Common myeloid progenitor, CD34-positive (primary cell): Measurements from ENCODE around the gene ASB3.

Experiments used
- CTCF ChIA-PET: fragments of 350-600 bp; sonication (Branson Sonifier 250); formaldehyde crosslinking; loops from one replicate; lab custom pipeline; 2021; ENCODE audit warnings: antibody characterized with exemption; lab: Charles Lee
- POLR2A ChIA-PET: fragments of 350-600 bp; sonication (Branson Sonifier 250); formaldehyde crosslinking; loops from one replicate; lab custom pipeline; 2021; ENCODE audit warnings: antibody characterized with exemption; lab: Charles Lee
- DNase-seq, 3 donors: peaks; one replicate each; pipeline versions ENCODE4 v3.0.0 to v3.0.0-alpha.2; 2013
- H3K27ac ChIP-seq, 2 experiments: 1 replicate in 1 of 2; 2 replicates in 1 of 2; pipeline ENCODE4 v1.7.0; 2013; ENCODE audit warnings: inconsistent platforms in 2 of 2, low read length in 2 of 2, mild to moderate bottlenecking in 2 of 2, low read depth in 1 of 2, moderate library complexity in 1 of 2; ENCODE audit not compliant: severe bottlenecking in 2 of 2, insufficient read depth in 1 of 2, poor library complexity in 1 of 2
- H3K27me3 ChIP-seq, 5 experiments: replicated peaks in 2 of 5; 1 replicate in 3 of 5; 2 replicates in 2 of 5; pipeline versions ENCODE4 v1.6.1 to v1.7.0; 2013; ENCODE audit warnings: low read length in 4 of 5, mild to moderate bottlenecking in 2 of 5, moderate library complexity in 2 of 5, inconsistent platforms in 1 of 5; ENCODE audit not compliant: insufficient read depth in 5 of 5, control insufficient read depth in 4 of 5
- H3K36me3 ChIP-seq, 4 experiments: 1 replicate in 2 of 4; 2 replicates in 2 of 4; pipeline versions ENCODE4 v1.6.1 to v1.7.0; 2013; ENCODE audit warnings: low read length in 3 of 4, control low read depth in 1 of 4, mild to moderate bottlenecking in 1 of 4; ENCODE audit not compliant: control insufficient read depth in 4 of 4, insufficient read depth in 4 of 4
- H3K4me1 ChIP-seq, 4 experiments: 1 replicate in 3 of 4; 2 replicates in 1 of 4; pipeline versions ENCODE4 v1.6.1 to v1.7.1; 2013; ENCODE audit warnings: low read length in 3 of 4, mild to moderate bottlenecking in 3 of 4, control low read depth in 1 of 4, inconsistent platforms in 1 of 4, moderate library complexity in 1 of 4; ENCODE audit not compliant: control insufficient read depth in 4 of 4, insufficient read depth in 4 of 4; ENCODE audit errors: control extremely low read depth in 1 of 4
- H3K4me3 ChIP-seq, 7 experiments: 1 replicate in 4 of 7; 2 replicates in 3 of 7; pipeline versions ENCODE4 v1.5.1 to v1.7.0; 2013; ENCODE audit warnings: mild to moderate bottlenecking in 7 of 7, low read length in 6 of 7, moderate library complexity in 6 of 7, inconsistent platforms in 2 of 7, low read depth in 2 of 7, control low read depth in 1 of 7; ENCODE audit not compliant: insufficient read depth in 4 of 7, control insufficient read depth in 1 of 7; ENCODE audit errors: extremely low read depth in 1 of 7
- H3K9me3 ChIP-seq, 5 experiments: 1 replicate in 4 of 5; 2 replicates in 1 of 5; pipeline versions ENCODE4 v1.6.1 to v1.7.1; 2013; ENCODE audit warnings: low read length in 4 of 5, mild to moderate bottlenecking in 2 of 5, inconsistent platforms in 1 of 5, low read depth in 1 of 5, moderate library complexity in 1 of 5; ENCODE audit not compliant: control insufficient read depth in 4 of 5, insufficient read depth in 2 of 5; ENCODE audit errors: control extremely low read depth in 1 of 5
- WGBS: methylation state at CpG from one replicate; pipeline ENCODE4 v1.1.5; 2013; ENCODE audit not compliant: insufficient coverage; 5-methylcytosine and 5-hydroxymethylcytosine counted together

The ASB3 gene

DNA sequence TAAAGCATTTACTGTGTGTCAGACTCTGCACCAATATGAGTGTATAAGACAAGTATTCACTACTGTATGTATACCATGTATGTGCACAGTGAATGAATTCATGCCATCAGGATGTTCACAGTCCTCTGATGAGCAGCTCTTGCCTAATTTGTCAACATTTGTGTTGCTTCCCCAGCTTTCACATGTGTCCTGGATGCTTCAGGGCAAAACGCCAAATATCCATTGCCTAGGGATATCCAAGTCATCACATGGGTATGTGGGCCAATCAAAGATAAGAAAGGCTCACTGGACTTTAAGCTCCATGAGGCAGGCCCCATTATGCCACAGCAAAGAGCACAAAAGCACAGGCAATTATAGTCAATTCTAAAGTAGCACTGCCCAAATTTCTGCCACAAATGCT lies 153.3 kb downstream of the ASB3 start:
- no peak overlapping the region for H3K27ac ChIP-seq
- ChIA-PET POLR2A (no interaction called here), CTCF (no interaction called here)

DNA sequence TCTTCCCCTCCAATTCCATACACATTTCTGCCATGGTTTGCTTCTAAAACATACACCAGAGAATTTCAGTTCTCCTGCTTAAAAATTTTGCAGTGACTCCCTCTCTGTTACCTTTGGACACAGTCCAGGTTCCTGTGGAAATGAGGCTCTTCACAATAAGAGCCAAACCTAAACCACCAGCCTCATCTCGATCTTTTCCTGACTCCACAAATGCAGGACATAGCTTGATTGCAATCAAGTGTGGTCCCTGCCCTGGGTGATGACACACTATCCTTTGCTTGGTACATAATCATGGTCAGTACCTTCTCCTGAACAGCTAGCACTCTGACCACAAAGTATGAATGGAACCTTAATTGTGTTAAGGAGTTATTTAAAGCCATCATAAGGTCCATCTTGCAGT lies 154.0 kb downstream of the ASB3 start:
- Histone ChIP-seq H3K27ac (no peak overlapping the region), H3K27me3 (no peaks in the 10 kb centered on the region), H3K4me1 (no peaks in the 10 kb centered on the region), H3K36me3 (no peaks in the 10 kb centered on the region), H3K4me3 (no peak overlapping the region), H3K9me3 (no peaks in the 10 kb centered on the region)
- POLR2A ChIA-PET: no interaction called here
- DNase-seq: no peak
- 100% methylated on average over 1 of the region's 1 CpG for whole genome bisulfite sequencing
- CTCF ChIA-PET: no interaction called here

More for the DNA sequence above, 153.3 kb downstream of the ASB3 start:
- DNase-seq: no peak
- Histone ChIP-seq H3K36me3 (no peaks in the 10 kb centered on the region), H3K4me3 (no peak overlapping the region), H3K27me3 (no peaks in the 10 kb centered on the region), H3K9me3 (no peaks in the 10 kb centered on the region), H3K4me1 (no peaks in the 10 kb centered on the region)
- WGBS: 100% methylated on average over 1 of the region's 1 CpG

DNA sequence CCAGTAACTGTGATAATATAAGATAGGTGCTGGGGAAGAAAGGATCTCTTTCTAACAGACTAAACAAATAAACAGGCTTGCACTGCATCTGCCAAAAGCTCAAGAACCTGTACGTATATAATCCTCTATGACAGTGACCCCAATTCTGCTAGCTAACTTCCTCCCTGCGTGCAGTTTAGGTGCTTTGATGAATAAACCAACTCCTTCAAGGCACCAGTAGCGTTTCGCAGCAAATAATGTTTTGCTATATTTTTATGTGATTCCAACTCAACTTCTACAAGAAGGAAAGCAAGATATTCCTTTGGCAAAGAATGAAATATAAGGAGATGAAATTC lies 154.7 kb downstream of the ASB3 start:
- no peak overlapping the region for H3K4me3 ChIP-seq
- DNase-seq: no peak
- H3K9me3 ChIP-seq: no peaks in the 10 kb centered on the region
- H3K27ac ChIP-seq: no peak overlapping the region
- H3K27me3 ChIP-seq: no peaks in the 10 kb centered on the region
- no peaks in the 10 kb centered on the region for H3K4me1 ChIP-seq
- CTCF ChIA-PET: interaction anchor here (0.8 kb wide), 1 partner anchor 9 kb away, joined by 3 read pairs; no protein-coding TSS in a partner anchor
- no peaks in the 10 kb centered on the region for H3K36me3 ChIP-seq
- POLR2A ChIA-PET: no interaction called here
- 100% methylated on average over 1 of the region's 4 CpGs for WGBS

DNA sequence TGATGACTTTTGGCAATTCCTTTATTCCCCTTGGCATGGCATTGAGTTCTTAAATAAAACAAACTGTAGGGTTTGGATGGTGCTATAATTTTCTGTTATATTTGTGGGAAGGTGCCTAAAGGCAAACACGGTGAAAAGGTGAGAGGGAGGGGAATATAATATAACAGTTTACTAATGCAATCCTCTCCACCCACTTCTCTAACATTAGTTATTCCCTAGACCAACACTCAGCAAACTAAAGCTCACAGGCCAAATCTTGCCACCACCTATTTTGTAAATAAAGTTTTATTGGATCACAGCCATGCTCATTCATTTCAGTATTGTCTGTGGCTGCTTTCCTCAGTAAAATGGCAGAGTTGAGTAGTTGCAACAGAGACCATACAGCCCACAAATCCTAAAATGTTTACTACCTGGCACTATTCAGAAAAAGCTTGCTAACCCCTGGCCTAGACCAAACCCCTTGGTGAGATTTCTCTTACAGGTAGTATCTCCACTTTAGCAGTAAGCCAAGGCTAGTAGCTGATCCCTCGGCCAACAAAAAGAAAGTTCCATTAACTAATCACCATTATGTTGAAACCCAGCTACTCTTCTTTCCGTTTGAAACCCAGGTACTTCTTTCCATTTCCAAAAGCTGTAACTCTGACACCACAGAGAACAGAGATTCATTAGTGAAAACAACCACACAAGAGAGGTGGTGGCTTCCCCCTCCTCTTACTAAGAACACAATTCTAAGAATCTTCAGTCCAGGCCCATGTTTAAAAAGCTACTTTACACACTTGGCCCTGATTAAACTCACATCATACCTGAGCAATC lies 155.2 kb downstream of the ASB3 start:
- H3K4me3 ChIP-seq: no peak overlapping the region
- DNase-seq: no peak
- WGBS: 91% methylated on average over 2 of the region's 3 CpGs
- no peak overlapping the region for H3K27ac ChIP-seq
- H3K4me1 ChIP-seq: no peaks in the 10 kb centered on the region
- no peaks in the 10 kb centered on the region for H3K36me3 ChIP-seq
- no peaks in the 10 kb centered on the region for H3K9me3 ChIP-seq
- H3K27me3 ChIP-seq: no peaks in the 10 kb centered on the region
- CTCF ChIA-PET: interaction anchor here (0.8 kb wide), 1 partner anchor 9 kb away, joined by 3 read pairs; no protein-coding TSS in a partner anchor
- POLR2A ChIA-PET: no interaction called here

DNA sequence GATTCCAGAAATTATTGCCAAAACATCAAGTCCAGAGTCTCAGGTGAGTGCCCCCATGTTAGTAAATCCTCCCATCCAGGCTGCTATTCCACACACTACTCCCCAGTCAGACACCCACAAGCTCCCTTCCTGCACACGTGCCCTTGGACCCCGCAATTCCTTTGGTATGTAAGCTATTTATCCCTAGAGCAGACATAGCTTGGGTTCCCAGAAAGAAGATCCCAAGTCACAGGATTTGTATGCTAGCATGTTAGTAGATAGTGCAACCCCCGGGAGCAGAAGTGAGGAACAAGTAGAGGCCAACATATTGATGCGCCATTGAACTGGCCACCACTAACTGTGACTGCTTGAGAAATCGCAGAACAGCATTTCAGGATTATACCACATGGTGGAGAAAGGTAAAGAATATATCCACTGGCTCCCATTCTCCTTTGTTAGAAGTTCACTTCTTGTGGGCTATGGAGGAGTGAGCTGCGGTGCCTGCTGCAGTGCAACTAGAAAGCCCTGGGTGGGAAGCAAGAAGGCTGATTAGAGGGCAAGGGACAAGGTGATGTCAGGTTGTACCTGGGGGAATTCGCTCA lies 156.6 kb downstream of the ASB3 start:
- POLR2A ChIA-PET: no interaction called here
- Histone ChIP-seq H3K27me3 (no peaks in the 10 kb centered on the region), H3K36me3 (no peaks in the 10 kb centered on the region), H3K27ac (no peak overlapping the region), H3K4me3 (no peak overlapping the region), H3K4me1 (no peaks in the 10 kb centered on the region), H3K9me3 (peaks cover 0 to 2% (median 0%) of the 10 kb centered on the region in 5 experiments)
- CTCF ChIA-PET: no interaction called here
- 92% methylated on average over 4 of the region's 7 CpGs for WGBS
- no peak for DNase-seq

DNA sequence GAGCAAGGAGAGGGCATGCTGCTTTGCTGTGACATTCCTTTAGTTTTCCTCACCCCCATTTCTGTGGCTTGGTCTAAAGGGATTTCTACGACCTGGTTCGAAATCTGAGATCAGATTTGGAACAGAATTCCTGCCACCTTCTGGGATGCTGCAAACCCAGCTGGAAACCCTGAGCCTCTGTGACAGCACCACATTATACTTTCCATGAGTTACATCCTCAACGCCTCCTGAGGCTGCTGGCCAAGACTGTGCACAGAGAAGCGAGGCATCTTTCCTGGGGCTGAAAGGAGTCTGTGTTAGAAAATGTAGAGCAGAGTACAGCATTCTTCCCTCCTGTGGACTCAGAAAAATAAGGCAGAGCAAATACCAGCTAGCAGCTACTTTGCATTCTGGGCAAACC lies 157.3 kb downstream of the ASB3 start:
- Histone ChIP-seq H3K4me3 (no peak overlapping the region), H3K4me1 (no peaks in the 10 kb centered on the region), H3K36me3 (no peaks in the 10 kb centered on the region), H3K27me3 (no peaks in the 10 kb centered on the region), H3K9me3 (peaks cover 0 to 3% (median 0%) of the 10 kb centered on the region in 5 experiments), H3K27ac (no peak overlapping the region)
- ChIA-PET POLR2A (no interaction called here), CTCF (interaction anchor here (0.6 kb wide), 1 partner anchor 525 kb away, joined by 3 read pairs; no protein-coding TSS in a partner anchor)
- WGBS: 96% methylated on average over 3 of the region's 4 CpGs
- no peak for DNase-seq

DNA sequence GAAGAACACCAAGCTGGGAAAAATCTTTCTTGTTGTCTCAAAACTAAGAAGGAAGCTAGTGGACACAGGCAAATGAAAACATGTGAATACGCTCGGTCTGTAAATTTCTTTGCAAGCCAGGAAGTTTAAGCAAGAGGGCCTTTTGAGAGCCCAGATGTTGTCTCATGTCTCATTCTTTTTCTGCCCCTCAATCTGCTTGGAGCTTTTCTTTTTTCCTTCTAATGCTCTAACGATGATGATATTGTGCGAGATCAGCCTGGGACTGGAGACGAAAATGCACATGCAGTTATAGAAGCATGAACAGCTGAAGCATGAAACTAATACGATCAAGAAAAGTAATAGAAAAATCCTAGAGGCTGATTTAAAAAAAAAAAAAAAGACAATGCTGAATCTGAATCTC lies 157.8 kb downstream of the ASB3 start:
- POLR2A ChIA-PET: no interaction called here

More for the DNA sequence above, 157.8 kb downstream of the ASB3 start:
- H3K9me3 ChIP-seq: peaks cover 0 to 7% (median 0%) of the 10 kb centered on the region in 5 experiments
- H3K4me3 ChIP-seq: no peak overlapping the region
- CTCF ChIA-PET: interaction anchor here (0.6 to 0.7 kb wide), 2 partner anchors 142 to 525 kb away, joined by 3 read pairs; no protein-coding TSS in a partner anchor
- no peaks in the 10 kb centered on the region for H3K4me1 ChIP-seq
- H3K27ac ChIP-seq: no peak overlapping the region
- no peak for DNase-seq
- 89% methylated on average over 5 of the region's 6 CpGs for WGBS
- H3K36me3 ChIP-seq: no peaks in the 10 kb centered on the region
- H3K27me3 ChIP-seq: no peaks in the 10 kb centered on the region
